Fibroblast of villous mesenchyme (primary cell): ENCODE data around the gene GLRX3. TPM values are rescaled to one million over a fixed set of nuclear protein-coding genes. Genes with fewer than 3 reads are reported as not detected.
"Not testable (repeated sequence)": the region's sequence is repeated elsewhere in the genome, so short reads cannot be mapped to it uniquely, and the experiment has no call there.

ENCODE experiments used
- DNase-seq: peaks from one replicate; pipeline ENCODE4 v3.0.0-alpha.2; 2010; ENCODE audit warnings: low read depth
- H3K4me3 ChIP-seq: 2 replicates; pipeline ENCODE4 v1.5.1; 2011; ENCODE audit warnings: low read depth, mild to moderate bottlenecking, low read length
- total RNA-seq: library from RNA; depleted of rRNA; stranded (reverse); fragments of >200 nt; gene quantifications from 2 replicates; pipeline ENCODE4 v1.2.3, GENCODE V29; 2012
- TF ChIP-seq, protein P1 (sequence below): IDR thresholded peaks from 2 replicates; pipeline ENCODE4 v1.5.1; 2012; ENCODE audit warnings: low read depth, mild to moderate bottlenecking, low read length; ENCODE audit not compliant: insufficient read depth

GLRX3 gene
- total RNA-seq, 1 donor: 75.6 TPM

DNA sequence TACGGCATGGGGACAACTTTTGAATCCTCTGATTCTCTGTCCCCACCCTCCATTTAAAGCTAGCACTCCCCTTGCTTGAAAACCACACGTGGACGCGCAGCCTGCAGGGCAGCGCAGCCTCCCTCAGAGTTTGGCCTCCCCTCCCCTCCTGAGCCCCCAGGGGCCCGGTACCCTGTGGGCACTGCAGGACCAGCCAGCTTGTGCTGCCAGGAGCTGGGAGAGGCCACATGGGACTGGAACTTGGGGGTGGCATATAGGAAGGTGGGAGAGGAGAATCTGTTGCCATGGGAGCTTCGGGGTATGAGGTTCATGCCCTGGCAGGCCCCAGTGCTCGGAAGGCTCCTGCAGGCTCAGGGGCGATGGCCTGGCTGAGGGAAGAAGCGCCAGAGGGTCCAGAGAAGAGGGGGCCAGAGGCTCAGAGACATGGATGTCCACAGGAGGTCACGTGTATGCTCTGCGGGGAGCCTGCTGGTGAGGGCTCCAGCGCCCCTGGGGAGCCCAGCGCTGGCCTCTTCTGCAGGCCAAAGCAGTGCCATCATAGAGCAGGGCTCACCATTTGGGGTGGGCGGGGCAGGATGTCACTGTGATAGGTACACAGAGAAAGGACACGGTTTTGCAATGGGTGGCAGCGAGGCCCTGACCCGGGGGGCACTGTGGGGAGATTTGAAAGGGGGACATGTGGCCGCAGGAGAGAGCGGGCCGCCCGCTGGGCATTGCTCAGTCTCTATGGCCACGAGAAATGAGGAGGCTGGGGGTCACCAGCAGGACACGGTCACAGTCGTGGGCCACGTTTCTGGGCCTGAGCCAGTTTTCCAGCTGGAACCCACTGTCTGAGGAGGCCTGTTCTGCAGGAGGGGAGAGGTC, 64.2 kb downstream of the GLRX3 start:
- H3K4me3 ChIP-seq: no peak overlapping the region
- TF ChIP-seq, protein P1, sequence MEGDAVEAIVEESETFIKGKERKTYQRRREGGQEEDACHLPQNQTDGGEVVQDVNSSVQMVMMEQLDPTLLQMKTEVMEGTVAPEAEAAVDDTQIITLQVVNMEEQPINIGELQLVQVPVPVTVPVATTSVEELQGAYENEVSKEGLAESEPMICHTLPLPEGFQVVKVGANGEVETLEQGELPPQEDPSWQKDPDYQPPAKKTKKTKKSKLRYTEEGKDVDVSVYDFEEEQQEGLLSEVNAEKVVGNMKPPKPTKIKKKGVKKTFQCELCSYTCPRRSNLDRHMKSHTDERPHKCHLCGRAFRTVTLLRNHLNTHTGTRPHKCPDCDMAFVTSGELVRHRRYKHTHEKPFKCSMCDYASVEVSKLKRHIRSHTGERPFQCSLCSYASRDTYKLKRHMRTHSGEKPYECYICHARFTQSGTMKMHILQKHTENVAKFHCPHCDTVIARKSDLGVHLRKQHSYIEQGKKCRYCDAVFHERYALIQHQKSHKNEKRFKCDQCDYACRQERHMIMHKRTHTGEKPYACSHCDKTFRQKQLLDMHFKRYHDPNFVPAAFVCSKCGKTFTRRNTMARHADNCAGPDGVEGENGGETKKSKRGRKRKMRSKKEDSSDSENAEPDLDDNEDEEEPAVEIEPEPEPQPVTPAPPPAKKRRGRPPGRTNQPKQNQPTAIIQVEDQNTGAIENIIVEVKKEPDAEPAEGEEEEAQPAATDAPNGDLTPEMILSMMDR: no peak
- no peak for DNase-seq

DNA sequence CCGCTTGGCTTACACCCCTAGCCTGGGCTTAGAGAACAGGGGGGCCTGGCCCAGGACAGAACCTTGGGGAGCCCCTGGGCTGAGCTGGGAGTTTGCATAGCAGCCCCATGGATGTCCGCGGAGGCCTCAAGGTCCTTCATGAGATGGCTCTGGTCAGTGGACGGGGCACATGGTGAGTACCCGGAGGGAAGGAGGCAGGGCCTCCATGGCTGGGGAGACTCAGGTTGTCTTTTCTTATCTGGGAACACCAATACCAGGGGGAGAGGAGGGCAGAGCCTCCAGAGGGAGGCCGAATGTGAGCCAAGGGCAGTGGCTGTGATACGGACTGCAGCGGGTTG, 64.8 kb downstream of the GLRX3 start:
- TF ChIP-seq, protein P1: no peak
- no peak for DNase-seq
- H3K4me3 ChIP-seq: no peak overlapping the region

DNA sequence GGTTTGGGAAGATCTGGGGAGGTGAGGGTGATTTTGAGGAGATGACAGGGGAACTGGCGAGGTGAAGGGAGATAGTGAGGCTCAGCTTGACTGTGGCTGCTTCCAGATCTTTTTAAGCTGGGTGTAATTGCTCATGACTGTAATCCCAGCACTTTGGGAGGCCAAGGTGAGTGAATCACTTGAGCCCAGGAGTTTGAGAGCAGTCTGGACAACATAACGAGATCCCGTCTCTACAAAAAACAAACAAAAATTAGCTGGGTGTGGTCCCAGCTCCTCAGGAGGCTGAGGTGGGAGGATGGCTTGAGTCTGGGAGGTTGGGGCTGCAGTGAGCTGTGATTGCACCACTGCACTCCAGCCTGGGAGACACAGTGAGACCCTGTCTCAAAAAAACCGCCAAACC, 66.0 kb downstream of the GLRX3 start:
- H3K4me3 ChIP-seq, DNase-seq: not testable (repeated sequence)

DNA sequence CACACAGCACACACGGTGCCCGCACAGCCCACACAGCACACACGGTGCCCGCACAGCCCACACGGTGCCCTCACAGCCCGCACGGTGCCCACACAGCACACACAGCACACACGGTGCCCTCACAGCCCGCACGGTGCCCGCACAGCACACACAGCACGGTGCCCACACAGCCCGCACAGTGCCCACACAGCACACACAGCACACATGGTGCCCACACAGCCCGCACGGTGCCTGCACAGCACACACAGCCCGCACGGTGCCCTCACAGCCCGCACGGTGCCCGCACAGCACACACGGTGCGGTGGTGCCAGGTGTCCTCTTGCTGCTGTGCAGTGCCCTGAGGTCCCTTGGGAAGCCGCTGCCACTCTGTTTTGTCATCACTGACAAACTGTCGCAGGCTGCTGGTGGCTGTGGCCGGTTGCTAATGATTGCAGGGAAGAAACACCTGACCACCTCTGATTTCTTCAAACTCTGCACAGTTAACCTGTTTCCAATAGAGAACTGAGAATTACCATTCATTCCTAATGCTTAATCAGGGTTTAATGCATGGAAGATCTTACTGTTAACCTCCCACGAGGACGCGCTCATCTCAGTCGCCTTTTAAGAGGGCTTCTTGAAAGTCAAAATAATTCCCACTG, 66.9 kb downstream of the GLRX3 start:
- no peak for DNase-seq
- TF ChIP-seq, protein P1: no peak
- no peak overlapping the region for H3K4me3 ChIP-seq

DNA sequence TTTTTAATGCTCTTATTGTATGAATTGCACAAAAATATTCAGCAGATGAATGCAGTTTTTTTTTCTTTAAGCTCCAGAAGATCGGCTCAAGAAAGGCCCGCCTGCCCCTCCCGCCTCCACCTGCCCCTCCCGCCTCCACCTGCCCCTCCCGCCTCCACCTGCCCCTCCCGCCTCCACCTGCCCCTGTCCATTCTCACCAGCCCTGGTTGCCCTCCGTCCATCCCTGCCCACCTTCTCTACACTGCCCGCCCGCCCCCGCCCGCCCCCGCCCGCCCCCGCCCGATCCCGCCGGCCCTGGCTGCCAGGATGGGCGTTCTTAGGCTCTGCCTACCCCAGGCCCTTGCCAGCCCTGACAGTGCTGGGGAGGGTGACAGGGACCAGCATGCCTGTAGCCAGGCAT, 67.4 kb downstream of the GLRX3 start:
- no peak for DNase-seq
- TF ChIP-seq, protein P1: no peak
- no peak overlapping the region for H3K4me3 ChIP-seq

DNA sequence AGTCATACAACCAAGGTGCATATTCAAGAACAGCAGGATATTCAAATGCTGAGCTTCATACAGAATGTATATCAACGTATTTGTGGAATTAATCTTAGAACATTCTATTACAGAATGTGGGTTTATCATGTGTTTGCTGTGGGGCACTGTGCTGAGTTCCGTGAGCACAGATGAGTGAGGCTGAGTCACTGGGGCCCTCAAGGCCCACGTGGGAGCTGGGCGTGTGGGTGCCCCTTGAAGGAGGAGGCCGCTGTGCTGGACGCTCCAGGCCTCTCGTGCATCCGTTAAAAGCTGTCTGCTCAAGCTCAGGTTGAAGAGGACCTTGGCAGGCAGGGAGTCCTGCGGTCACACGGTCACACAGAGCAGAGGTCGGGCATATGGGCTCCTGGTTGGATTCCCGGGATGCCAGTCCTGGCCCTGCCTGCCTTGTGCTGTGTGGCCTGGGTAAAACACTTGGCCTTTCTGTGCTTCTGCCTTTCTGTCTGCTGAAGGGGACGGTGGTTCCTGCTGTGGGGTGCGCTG, 70.1 kb downstream of the GLRX3 start:
- TF ChIP-seq, protein P1: no peak
- H3K4me3 ChIP-seq: no peak overlapping the region
- DNase-seq: no peak

DNA sequence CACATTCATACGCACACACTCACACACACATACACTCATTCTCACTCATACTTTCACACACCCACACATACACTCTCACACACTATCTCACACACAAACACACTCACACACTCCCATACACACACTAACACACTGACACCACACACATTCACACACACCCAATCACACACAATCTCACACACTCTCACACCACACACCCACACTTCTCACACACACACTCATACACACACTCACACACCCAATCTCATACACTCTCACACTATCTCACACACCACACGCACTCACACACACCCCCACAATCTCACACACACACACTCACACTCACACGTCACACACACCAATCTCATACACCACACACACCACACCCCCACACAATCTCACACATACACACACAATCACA, 71.0 kb downstream of the GLRX3 start:
- TF ChIP-seq, protein P1: no peak
- no peak for DNase-seq
- no peak overlapping the region for H3K4me3 ChIP-seq
